GM23248 (cell line): ENCODE measurements around the gene SLC4A1AP.

Experiments used
- EZH2 ChIP-seq: fragments of 200-600 bp; sonication (generic); IDR thresholded peaks from 2 replicates; pipeline ENCODE4 v1.6.1; 2018; ENCODE audit warnings: antibody characterized with exemption, mild to moderate bottlenecking; ENCODE audit not compliant: insufficient read depth, poor library complexity, severe bottlenecking
- EZH2phosphoT487 ChIP-seq: fragments of 200-600 bp; sonication (generic); IDR thresholded peaks from 2 replicates; pipeline ENCODE4 v1.6.1; 2018; ENCODE audit warnings: antibody characterized with exemption, moderate library complexity, mild to moderate bottlenecking, low read depth; ENCODE audit not compliant: insufficient read depth

DNA sequence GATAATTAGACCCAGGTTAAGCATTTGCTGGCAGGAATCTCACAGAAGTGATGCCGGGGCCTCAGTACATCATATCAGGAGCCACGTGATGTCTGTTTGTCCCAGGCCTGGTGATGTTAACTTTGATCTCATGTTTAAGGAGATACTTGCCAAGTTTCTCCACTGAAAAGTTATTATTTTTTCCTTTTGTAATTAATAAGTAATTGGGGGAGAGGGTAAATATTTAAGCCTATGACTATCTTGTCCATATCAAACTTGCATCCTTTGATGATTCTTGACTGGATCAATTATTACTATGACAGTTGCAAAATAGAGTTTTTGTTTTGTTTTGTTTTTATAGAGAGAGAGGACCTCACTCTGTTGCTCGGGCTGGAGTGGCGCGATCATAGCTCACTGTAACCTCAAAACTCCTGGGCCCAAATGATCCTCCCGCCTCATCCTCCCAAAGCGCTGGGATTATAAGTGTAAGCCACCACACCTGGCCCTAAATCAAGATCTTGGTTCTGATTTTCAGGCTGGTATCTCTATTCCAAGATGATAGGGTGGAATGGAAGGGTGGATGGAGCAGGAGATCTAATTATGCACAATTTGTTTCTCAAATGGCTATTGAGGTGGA is 46.4 kb downstream of the SLC4A1AP start:
- no peak for TF ChIP-seq EZH2phosphoT487
- TF ChIP-seq EZH2 = no peak
